ENCODE results near the gene PPP3CB.

- TF ChIP-seq, protein P1, sequence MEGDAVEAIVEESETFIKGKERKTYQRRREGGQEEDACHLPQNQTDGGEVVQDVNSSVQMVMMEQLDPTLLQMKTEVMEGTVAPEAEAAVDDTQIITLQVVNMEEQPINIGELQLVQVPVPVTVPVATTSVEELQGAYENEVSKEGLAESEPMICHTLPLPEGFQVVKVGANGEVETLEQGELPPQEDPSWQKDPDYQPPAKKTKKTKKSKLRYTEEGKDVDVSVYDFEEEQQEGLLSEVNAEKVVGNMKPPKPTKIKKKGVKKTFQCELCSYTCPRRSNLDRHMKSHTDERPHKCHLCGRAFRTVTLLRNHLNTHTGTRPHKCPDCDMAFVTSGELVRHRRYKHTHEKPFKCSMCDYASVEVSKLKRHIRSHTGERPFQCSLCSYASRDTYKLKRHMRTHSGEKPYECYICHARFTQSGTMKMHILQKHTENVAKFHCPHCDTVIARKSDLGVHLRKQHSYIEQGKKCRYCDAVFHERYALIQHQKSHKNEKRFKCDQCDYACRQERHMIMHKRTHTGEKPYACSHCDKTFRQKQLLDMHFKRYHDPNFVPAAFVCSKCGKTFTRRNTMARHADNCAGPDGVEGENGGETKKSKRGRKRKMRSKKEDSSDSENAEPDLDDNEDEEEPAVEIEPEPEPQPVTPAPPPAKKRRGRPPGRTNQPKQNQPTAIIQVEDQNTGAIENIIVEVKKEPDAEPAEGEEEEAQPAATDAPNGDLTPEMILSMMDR (IDR thresholded peaks at IDR 0.05): no peak
- TF ChIP-seq POLR2A (IDR thresholded peaks at IDR 0.05): no peak
These were observed 91.1 kb downstream of the PPP3CB start for GRCh38 chr10:73404690-73405089.
